Measurements from ENCODE around the gene SDHB. TPM values are rescaled to one million over a fixed set of nuclear protein-coding genes. Genes with fewer than 3 reads are reported as not detected.

The SDHB gene
- total RNA-seq, 2 donors from 2014 or later, result 38.9 to 59.4 TPM

- H3K36me3 ChIP-seq (replicated peaks in 1 of 2; ENCODE audit: insufficient read depth in 1 of 2, low read depth in 2 of 2), result peaks cover 0 to 31% of the 10 kb centered on the region in 2 donors
- H3K9me3 ChIP-seq, result no peaks in the 10 kb centered on the region
- DNase-seq, result no peak
- intact Hi-C loops (cut with DNase I), result no loop called here
- H3K4me1 ChIP-seq, result no peaks in the 10 kb centered on the region
- 79 to 89% methylated on average over 10 of the region's 10 CpGs for WGBS, 2 donors
- no peaks in the 10 kb centered on the region for H3K27me3 ChIP-seq
- H3K27ac ChIP-seq, result no peak overlapping the region
- ATAC-seq, result no peak
- no peak overlapping the region for H3K4me3 ChIP-seq
- TF ChIP-seq POLR2A (IDR thresholded peaks at IDR 0.05) (no peak), CTCF (IDR thresholded peaks at IDR 0.05) (no peak)
These were observed 55.2 kb downstream of the SDHB start for GRCh38 chr1:16998589-16998988.

- H3K27ac ChIP-seq, result no peak overlapping the region
- no peak for DNase-seq
- 92 to 97% methylated on average over 10 to 12 of the region's 14 CpGs for WGBS, 2 donors
- no peaks in the 10 kb centered on the region for H3K27me3 ChIP-seq
- no peak for ATAC-seq
- TF ChIP-seq CTCF (IDR thresholded peaks at IDR 0.05), result no peak
- no peak for TF ChIP-seq POLR2A (IDR thresholded peaks at IDR 0.05)
- H3K9me3 ChIP-seq, result no peaks in the 10 kb centered on the region
- H3K4me3 ChIP-seq, result no peak overlapping the region
- peaks cover 0 to 27% of the 10 kb centered on the region in 2 donors for H3K36me3 ChIP-seq (replicated peaks in 1 of 2; ENCODE audit: insufficient read depth in 1 of 2, low read depth in 2 of 2)
- H3K4me1 ChIP-seq, result no peaks in the 10 kb centered on the region
- intact Hi-C loops (cut with DNase I), result no loop called here
These were observed 57.0 kb downstream of the SDHB start for GRCh38 chr1:16996845-16997244.

GRCh38 chr1:16993521-16994038, 60.3 kb downstream of the SDHB start:
- H3K27ac ChIP-seq, result no peak overlapping the region
- no peak overlapping the region for H3K4me3 ChIP-seq
- intact Hi-C loops (cut with DNase I), result no loop called here
- 90 to 99% methylated on average over 4 to 15 of the region's 15 CpGs for WGBS, 2 donors
- TF ChIP-seq CTCF (IDR thresholded peaks at IDR 0.05) (no peak), POLR2A (IDR thresholded peaks at IDR 0.05) (no peak)
- ATAC-seq, result no peak
- no peaks in the 10 kb centered on the region for H3K9me3 ChIP-seq
- no peaks in the 10 kb centered on the region for H3K27me3 ChIP-seq
- H3K36me3 ChIP-seq (replicated peaks in 1 of 2; ENCODE audit: insufficient read depth in 1 of 2, low read depth in 2 of 2), result peaks cover 0 to 21% of the 10 kb centered on the region in 2 donors
- DNase-seq, result no peak
- H3K4me1 ChIP-seq, result no peaks in the 10 kb centered on the region

GRCh38 chr1:16992675-16993074, 61.2 kb downstream of the SDHB start:
- WGBS, 2 donors, result 95 to 97% methylated on average over 9 of the region's 9 CpGs
- H3K36me3 ChIP-seq (replicated peaks in 1 of 2; ENCODE audit: insufficient read depth in 1 of 2, low read depth in 2 of 2), result peaks cover 5 to 20% of the 10 kb centered on the region in 2 donors

More at GRCh38 chr1:16992675-16993074, 61.2 kb downstream of the SDHB start:
- no peak for DNase-seq
- no peaks in the 10 kb centered on the region for H3K27me3 ChIP-seq
- no peak overlapping the region for H3K4me3 ChIP-seq
- H3K9me3 ChIP-seq, result no peaks in the 10 kb centered on the region
- intact Hi-C loops (cut with DNase I), result no loop called here
- no peaks in the 10 kb centered on the region for H3K4me1 ChIP-seq
- TF ChIP-seq CTCF (IDR thresholded peaks at IDR 0.05) (no peak), POLR2A (IDR thresholded peaks at IDR 0.05) (no peak)
- H3K27ac ChIP-seq, result no peak overlapping the region
- ATAC-seq, result no peak

Measured in body of pancreas (tissue), 4 donors.